CD4-positive, CD25-positive, alpha-beta regulatory T cell (primary cell): ENCODE data around the gene FXYD6. TPM values are rescaled to one million over a fixed set of nuclear protein-coding genes. Genes with fewer than 3 reads are reported as not detected.

ENCODE experiments used
- ATAC-seq, 2 donors: fragments of 150-1000 bp; cut with Tn5 transposase; one replicate each; pipeline ENCODE4 v1.10.0; 2021; ENCODE audit warnings: low read depth in 2 of 2, moderate number of reproducible peaks in 2 of 2, moderate library complexity in 1 of 2
- DNase-seq, 3 donors: peaks; one replicate each; pipeline versions ENCODE4 v3.0.0 to v3.0.0-alpha.2; 2012 to 2022; ENCODE audit warnings: mixed read lengths in 1 of 3
- H3K27ac ChIP-seq: one replicate; pipeline ENCODE4 v1.7.0; 2013; ENCODE audit warnings: mild to moderate bottlenecking, low read length; ENCODE audit not compliant: insufficient read depth, poor library complexity, severe bottlenecking
- H3K27me3 ChIP-seq: one replicate; pipeline ENCODE4 v1.7.0; 2013; ENCODE audit warnings: low read length; ENCODE audit not compliant: control insufficient read depth, insufficient read depth
- H3K36me3 ChIP-seq: one replicate; pipeline ENCODE4 v1.7.0; 2013; ENCODE audit warnings: mild to moderate bottlenecking, low read length, moderate library complexity; ENCODE audit not compliant: control insufficient read depth, insufficient read depth
- H3K4me1 ChIP-seq: 2 replicates; pipeline ENCODE4 v1.7.0; 2013; ENCODE audit warnings: mild to moderate bottlenecking, low read length; ENCODE audit not compliant: insufficient read depth, control insufficient read depth, poor library complexity, severe bottlenecking
- H3K4me3 ChIP-seq: one replicate; pipeline ENCODE4 v1.7.0; 2013; ENCODE audit warnings: low read depth, mild to moderate bottlenecking, low read length, moderate library complexity
- H3K9me3 ChIP-seq, 2 experiments: 1 replicate in 1 of 2; 2 replicates in 1 of 2; pipeline ENCODE4 v1.7.0; 2013; ENCODE audit warnings: low read length in 2 of 2, mild to moderate bottlenecking in 1 of 2, moderate library complexity in 1 of 2; ENCODE audit not compliant: control insufficient read depth in 2 of 2
- H3K27ac Mint-ChIP-seq, 3 donors: one replicate each; pipeline ENCODE4 v1.8.0; 2020 to 2022; ENCODE audit warnings: mild to moderate bottlenecking in 3 of 3, mixed read lengths in 3 of 3, moderate library complexity in 2 of 3
- H3K27me3 Mint-ChIP-seq: one replicate; pipeline ENCODE4 v1.8.0; 2022; ENCODE audit warnings: mild to moderate bottlenecking, mixed read lengths
- H3K36me3 Mint-ChIP-seq: one replicate; pipeline ENCODE4 v1.8.0; 2020; ENCODE audit warnings: mixed read lengths
- H3K4me1 Mint-ChIP-seq, 4 donors: one replicate each; pipeline ENCODE4 v1.8.0; 2020 to 2022; ENCODE audit warnings: mixed read lengths in 4 of 4, mild to moderate bottlenecking in 1 of 4
- H3K4me3 Mint-ChIP-seq, 4 donors: one replicate each; pipeline ENCODE4 v1.8.0; 2020 to 2022; ENCODE audit warnings: mild to moderate bottlenecking in 4 of 4, mixed read lengths in 4 of 4, moderate library complexity in 3 of 4
- H3K9me3 Mint-ChIP-seq, 7 donors: one replicate each; pipeline ENCODE4 v1.8.0; 2020 to 2022; ENCODE audit warnings: mixed read lengths in 7 of 7, mild to moderate bottlenecking in 3 of 7, moderate library complexity in 2 of 7
- polyA plus RNA-seq, 4 donors: library from polyadenylated mRNA; unstranded; fragments of 300-500 nt; fragmentation: Illumina TruSeq; gene quantifications; one replicate each; pipeline ENCODE4 v1.2.3, GENCODE V29; 2021
- total RNA-seq: library from RNA; stranded (reverse); gene quantifications from one replicate; pipeline ENCODE4 v1.2.3, GENCODE V29; 2022

FXYD6 gene
- total and polyA plus RNA-seq, 5 donors from 2014 or later: not detected

DNA sequence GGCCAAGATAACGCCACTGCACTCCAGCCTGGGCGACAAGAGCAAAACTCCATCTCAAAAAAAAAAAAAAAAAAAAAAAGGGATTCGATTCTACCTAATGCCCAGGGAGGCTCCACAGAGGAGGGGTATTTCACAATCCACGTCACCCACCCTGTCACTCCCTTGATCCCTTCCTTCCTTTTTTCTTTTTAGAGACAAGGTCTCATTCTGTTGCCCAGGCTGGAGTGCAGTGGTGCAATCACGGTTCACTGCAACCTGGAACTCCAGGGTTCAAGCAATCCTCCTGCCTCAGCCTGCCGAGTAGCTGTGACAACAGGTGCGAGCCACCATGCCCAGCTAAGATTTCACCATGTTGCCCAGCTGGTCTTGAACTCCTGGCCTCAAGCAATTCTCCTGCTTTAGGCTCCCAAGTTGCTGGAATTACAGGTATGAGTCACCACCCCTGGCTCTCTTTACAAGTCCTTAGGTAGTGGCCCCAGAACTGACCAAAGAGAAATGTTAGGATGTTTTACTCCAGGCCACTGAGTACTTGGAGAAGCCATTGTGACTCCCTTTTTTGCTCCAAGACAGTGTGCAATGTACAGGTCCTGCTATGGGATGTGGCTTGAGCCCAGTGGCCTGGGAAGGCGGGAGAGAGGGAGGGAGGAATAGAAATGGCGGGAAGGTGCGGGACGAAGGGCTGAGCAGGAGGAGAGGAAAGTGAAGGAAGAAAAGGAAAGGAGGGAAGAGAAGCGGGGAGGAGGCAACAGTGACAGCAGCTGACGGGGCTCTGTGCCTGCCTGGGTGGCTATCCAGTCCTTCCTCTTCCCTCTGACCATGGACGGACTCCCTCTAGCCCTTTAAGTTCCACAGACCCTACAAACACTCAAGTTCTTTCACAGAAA, 40.1 kb downstream of the FXYD6 start:
- Histone ChIP-seq H3K27me3 (no peaks in the 10 kb centered on the region), H3K4me1 (peaks cover under 1% of the 10 kb centered on the region), H3K36me3 (no peaks in the 10 kb centered on the region), H3K27ac (no peak overlapping the region), H3K9me3 (no peaks in the 10 kb centered on the region), H3K4me3 (no peak overlapping the region)
- ATAC-seq: no peak
- H3K4me3 Mint-ChIP-seq: no peak overlapping the region
- DNase-seq: no peak
- peaks cover 0 to 5% (median under 1%) of the 10 kb centered on the region in 4 donors for H3K4me1 Mint-ChIP-seq
- H3K27ac Mint-ChIP-seq: no peak overlapping the region
- peaks cover 6% of the 10 kb centered on the region for H3K27me3 Mint-ChIP-seq
- no peaks in the 10 kb centered on the region for H3K9me3 Mint-ChIP-seq
- no peaks in the 10 kb centered on the region for H3K36me3 Mint-ChIP-seq

DNA sequence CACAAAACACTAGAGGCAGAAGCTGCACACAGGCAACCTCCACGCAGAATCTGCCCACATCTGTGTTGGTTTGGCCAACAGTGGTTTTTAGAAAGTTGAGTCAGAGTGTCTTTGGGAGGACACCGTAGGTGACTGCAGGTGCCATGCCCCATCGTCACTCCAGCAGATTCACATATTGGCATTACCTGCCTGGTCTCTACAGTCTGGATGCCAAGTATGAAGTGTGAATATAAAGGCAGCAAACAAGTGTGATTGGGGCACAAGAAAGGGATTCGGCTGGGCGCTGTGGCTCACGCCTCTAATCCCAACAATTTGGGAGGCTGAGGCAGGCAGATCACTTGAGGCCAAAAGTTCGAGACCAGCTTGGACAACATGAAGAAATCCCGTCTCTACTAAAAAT, 40.9 kb downstream of the FXYD6 start:
- ATAC-seq (no peak), DNase-seq (no peak)
- no peaks in the 10 kb centered on the region for H3K9me3 ChIP-seq
- Mint-ChIP-seq H3K9me3 (no peaks in the 10 kb centered on the region), H3K4me3 (no peak overlapping the region), H3K36me3 (no peaks in the 10 kb centered on the region), H3K27me3 (peaks cover 6% of the 10 kb centered on the region), H3K27ac (peak overlapping the region in 1 of 3 donors; percentile 26), H3K4me1 (peaks cover 0 to 13% (median 7%) of the 10 kb centered on the region in 4 donors)
- no peak overlapping the region for H3K4me3 ChIP-seq
- no peak overlapping the region for H3K27ac ChIP-seq
- no peaks in the 10 kb centered on the region for H3K36me3 ChIP-seq
- H3K27me3 ChIP-seq: no peaks in the 10 kb centered on the region
- H3K4me1 ChIP-seq: peaks cover 8% of the 10 kb centered on the region

DNA sequence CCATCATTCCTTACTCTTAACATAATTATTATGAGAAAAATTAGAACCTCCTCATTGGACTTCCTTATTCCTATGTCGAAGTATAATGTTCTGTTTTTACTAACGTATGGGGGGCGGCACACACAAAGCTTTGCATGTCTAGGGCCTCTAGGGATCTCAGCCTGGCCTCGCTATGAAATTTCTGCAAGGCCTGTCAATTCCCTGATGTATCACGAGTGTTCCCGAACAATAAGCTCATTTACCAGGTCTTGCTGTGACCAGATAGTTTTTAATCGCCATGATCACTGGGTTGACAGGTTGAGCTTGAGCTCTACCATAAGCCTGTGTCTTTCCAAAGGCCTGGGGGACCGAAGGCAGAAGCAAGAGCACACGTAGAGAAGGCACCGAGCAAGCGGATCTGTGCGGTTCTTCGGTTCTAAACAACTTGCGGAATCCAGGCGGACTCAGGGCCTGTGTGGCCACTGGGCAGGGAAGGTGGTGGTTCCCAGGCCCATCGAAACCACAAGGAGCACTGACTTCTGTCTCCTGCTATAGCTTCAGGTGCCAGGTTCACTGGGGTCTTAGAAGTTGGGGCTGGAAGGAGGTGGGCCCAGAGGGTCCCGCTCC, 41.5 kb downstream of the FXYD6 start:
- Histone ChIP-seq H3K36me3 (no peaks in the 10 kb centered on the region), H3K27me3 (no peaks in the 10 kb centered on the region), H3K4me3 (no peak overlapping the region), H3K4me1 (peaks cover 14% of the 10 kb centered on the region), H3K9me3 (no peaks in the 10 kb centered on the region), H3K27ac (no peak overlapping the region)
- Mint-ChIP-seq H3K27ac (no peak overlapping the region), H3K27me3 (peaks cover 6% of the 10 kb centered on the region), H3K4me3 (no peak overlapping the region), H3K9me3 (no peaks in the 10 kb centered on the region), H3K36me3 (no peaks in the 10 kb centered on the region), H3K4me1 (peaks cover 0 to 19% (median 11%) of the 10 kb centered on the region in 4 donors)
- DNase-seq (no peak), ATAC-seq (no peak)

DNA sequence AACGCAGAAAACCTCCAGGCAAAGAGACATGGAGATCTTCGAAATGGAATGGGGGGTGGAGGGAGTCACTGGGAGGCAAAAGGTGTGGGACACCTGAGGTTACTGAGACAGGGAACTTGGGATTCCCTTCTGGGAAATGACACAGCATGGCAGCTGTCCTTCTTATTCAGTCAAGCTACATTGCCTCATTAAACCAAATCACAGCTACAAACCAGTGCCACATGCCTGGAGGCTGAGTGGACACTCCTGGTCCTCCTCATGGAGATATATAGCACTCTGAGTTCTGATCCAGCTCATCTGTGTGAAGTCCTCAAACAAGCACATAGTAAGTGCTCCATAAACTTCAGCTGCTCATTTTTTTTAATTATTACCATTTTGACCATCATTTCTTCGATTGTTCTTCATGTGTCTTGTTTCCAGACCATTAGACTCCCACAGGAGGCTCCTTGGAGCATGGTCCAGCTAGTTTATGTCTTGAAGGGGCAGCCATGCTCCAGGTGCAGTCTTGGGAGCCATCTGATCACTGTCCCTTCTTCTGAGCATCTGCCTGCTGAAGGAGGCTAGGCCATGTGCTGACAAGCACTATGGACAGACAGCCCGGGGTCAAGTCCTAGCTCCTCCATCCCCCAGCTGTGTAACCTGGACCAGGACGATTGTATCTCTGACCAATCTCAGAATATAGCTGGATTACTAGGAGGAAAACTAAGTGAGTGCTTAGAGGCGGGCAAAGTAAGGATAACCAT, 42.2 kb downstream of the FXYD6 start:
- no peaks in the 10 kb centered on the region for H3K9me3 Mint-ChIP-seq
- H3K27ac Mint-ChIP-seq: peak overlapping the region in 2 of 3 donors; percentile 40 to 93
- H3K36me3 Mint-ChIP-seq: no peaks in the 10 kb centered on the region
- Histone ChIP-seq H3K27me3 (no peaks in the 10 kb centered on the region), H3K4me3 (no peak overlapping the region), H3K9me3 (no peaks in the 10 kb centered on the region), H3K4me1 (peaks cover 17% of the 10 kb centered on the region), H3K27ac (no peak overlapping the region), H3K36me3 (no peaks in the 10 kb centered on the region)
- H3K4me3 Mint-ChIP-seq: no peak overlapping the region
- peaks cover 6% of the 10 kb centered on the region for H3K27me3 Mint-ChIP-seq
- ATAC-seq (no peak), DNase-seq (no peak)
- H3K4me1 Mint-ChIP-seq: peaks cover 0 to 25% (median 11%) of the 10 kb centered on the region in 4 donors

DNA sequence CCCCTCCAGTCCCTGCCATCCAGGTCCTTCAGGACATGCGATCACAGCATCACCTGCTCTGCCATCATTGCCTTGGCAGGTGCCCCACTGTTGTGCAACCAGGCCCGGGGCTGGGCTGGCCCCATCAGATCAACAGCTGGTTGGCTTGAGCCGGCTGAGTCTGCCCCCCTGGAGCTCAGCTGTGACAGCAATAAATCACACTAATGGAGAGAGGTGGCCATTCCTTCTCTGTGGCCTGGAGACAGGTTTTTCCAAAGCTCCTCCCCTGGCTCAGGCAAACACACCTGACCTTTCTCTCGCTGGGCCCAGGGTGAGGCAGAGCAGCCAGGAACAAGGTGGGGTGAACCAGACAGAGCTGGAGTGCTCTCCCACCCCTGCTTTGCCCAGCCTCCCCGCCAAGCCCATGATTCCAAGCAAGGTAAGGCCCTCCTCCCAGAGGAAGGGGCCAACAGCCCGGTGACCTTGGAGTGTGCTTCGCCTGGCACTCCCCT, 43.0 kb downstream of the FXYD6 start:
- Mint-ChIP-seq H3K36me3 (no peaks in the 10 kb centered on the region), H3K9me3 (no peaks in the 10 kb centered on the region), H3K4me1 (peaks cover 0 to 31% (median 11%) of the 10 kb centered on the region in 4 donors), H3K4me3 (no peak overlapping the region), H3K27me3 (peaks cover under 1% of the 10 kb centered on the region), H3K27ac (no peak overlapping the region)
- Histone ChIP-seq H3K9me3 (no peaks in the 10 kb centered on the region), H3K27me3 (no peaks in the 10 kb centered on the region), H3K4me3 (no peak overlapping the region), H3K4me1 (peaks cover 24% of the 10 kb centered on the region), H3K36me3 (no peaks in the 10 kb centered on the region), H3K27ac (no peak overlapping the region)
- DNase-seq (no peak), ATAC-seq (no peak)

DNA sequence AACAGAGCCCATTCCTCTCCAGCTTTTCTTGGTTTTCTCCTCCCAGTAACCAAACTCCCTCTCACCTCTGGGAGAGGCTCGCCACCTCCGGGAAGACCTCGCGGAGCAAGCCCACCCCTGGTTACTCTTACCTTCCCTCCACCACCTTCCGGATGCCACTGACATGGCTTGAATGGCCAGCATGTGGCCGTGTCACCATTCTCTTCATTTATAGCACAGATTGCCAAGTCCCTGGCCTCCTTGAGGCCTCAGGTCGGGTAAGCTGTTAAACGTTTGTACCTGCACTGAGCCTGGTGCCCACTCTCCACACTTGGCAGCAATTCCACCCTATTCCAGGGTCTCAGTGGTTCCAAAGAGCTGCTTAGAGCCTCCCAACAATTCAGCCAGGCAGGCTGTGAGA, 43.9 kb downstream of the FXYD6 start:
- Histone ChIP-seq H3K4me3 (no peak overlapping the region), H3K27ac (no peak overlapping the region), H3K9me3 (no peaks in the 10 kb centered on the region), H3K36me3 (no peaks in the 10 kb centered on the region), H3K4me1 (peaks cover 34% of the 10 kb centered on the region), H3K27me3 (no peaks in the 10 kb centered on the region)
- Mint-ChIP-seq H3K27me3 (no peaks in the 10 kb centered on the region), H3K27ac (peak overlapping the region in 1 of 3 donors; percentile 95), H3K4me1 (peaks cover 0 to 39% (median 15%) of the 10 kb centered on the region in 4 donors), H3K9me3 (no peaks in the 10 kb centered on the region), H3K4me3 (peak overlapping the region in 1 of 4 donors; percentile 37), H3K36me3 (no peaks in the 10 kb centered on the region)
- no peak for DNase-seq
- no peak for ATAC-seq

DNA sequence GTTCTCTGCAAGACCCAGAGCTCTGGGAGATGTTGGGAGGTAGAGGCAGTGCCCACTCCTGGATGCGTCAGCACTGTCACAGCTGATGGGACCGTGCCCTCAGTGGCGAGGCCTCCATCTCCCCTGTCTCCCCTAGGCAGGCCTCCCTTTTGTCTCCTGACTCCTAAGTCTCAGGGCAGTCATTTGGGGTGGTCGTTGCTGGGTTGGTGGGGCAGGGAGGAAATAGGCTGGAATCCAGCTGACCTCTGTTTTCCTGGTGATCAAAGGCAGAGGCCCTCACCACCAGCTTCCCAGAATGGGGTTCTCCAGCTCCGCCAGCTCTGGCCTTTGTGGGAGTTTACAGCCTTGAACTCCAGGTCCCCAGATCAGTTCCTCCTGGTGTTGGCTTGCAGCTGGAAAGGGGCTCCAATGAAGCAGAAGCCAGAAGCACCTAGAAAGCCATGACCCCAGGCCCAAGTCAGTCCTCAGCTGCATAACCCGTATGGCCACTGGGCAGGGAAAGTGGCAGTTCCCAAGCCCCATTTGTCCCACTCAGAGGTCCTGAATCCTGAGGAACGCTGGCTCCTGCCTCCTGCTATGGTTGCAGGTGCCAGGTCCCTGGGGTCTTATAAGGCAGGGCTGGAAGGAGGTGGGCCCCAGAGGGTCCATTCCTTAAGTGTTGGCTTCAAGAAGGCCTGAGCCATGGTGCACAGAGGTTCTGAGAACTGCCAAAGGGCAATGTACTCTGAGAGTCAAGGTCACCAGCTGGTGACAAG, 44.6 kb downstream of the FXYD6 start:
- Mint-ChIP-seq H3K27me3 (no peaks in the 10 kb centered on the region), H3K36me3 (no peaks in the 10 kb centered on the region), H3K27ac (peak overlapping the region in 2 of 3 donors; percentile 43 to 89), H3K4me1 (peaks cover 0 to 46% (median 18%) of the 10 kb centered on the region in 4 donors), H3K4me3 (peak overlapping the region in 1 of 4 donors; percentile 78), H3K9me3 (no peaks in the 10 kb centered on the region)
- Histone ChIP-seq H3K27ac (no peak overlapping the region), H3K27me3 (no peaks in the 10 kb centered on the region), H3K4me1 (peaks cover 37% of the 10 kb centered on the region), H3K4me3 (no peak overlapping the region), H3K9me3 (no peaks in the 10 kb centered on the region), H3K36me3 (no peaks in the 10 kb centered on the region)
- ATAC-seq (no peak), DNase-seq (no peak)
